Cardiac fibroblast (primary cell): ENCODE results near the gene SEMA4B.
A peak's percentile ranks its signal among the peaks of the same experiment; 100 is the strongest.

Experiments used
- DNase-seq, 2 donors: peaks; one replicate each; pipeline versions ENCODE4 v3.0.0 to v3.0.0-alpha.2; 2010; ENCODE audit warnings: low read depth in 2 of 2
- H3K4me3 ChIP-seq, 2 donors: replicated peaks in 1 of 2; 1 replicate in 1 of 2; 2 replicates in 1 of 2; pipeline ENCODE4 v1.5.1; 2011; ENCODE audit warnings: low read depth in 2 of 2, low read length in 2 of 2, mild to moderate bottlenecking in 2 of 2, moderate library complexity in 1 of 2
- TF ChIP-seq, protein P1 (sequence below): IDR thresholded peaks from one replicate; pipeline ENCODE4 v1.5.1; 2011; ENCODE audit warnings: low read depth, mild to moderate bottlenecking, low read length, inconsistent platforms

Gene SEMA4B

DNA sequence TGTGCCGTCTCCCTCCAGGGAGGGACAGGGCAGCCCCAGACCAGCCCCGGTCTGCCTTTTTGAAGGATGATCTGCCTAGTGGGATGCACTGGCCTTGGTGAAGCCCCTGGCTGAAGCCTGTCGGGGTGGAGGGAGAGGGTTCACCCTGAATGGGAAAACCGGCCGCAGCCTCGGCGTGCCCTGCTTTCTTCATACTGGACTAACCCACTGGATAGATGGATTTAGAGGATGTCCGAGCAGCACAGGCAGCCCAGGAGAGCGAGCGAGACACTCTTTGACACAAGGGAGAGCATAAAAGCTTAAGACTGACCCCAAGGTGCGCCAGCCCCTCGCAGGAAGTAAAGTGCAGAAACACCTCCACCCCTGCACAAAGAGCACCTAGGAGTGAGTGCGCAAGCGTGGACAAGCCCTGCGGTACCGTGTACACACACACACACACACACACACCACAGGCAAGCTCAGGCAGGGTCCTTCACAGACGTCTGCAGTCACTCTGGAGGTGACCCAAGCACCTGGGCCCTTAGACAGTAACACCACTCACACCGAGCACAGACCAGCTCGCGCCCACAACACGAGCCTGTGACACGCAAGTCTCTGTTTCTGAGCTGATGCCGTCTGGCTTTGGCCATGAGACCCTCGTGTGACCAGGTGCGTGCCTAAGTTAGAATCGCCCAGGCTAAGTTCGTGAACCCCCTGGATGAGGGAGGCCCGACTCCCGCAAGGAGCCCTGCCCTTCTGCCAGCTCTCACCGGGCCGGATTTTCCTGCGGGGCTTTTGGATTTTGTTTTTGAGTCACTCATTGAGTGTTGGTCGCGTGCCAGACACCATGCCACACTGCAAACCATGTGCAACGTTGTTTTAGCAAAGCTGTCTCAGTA is 11.3 kb downstream of the SEMA4B start:
- H3K4me3 ChIP-seq, result no peak overlapping the region
- TF ChIP-seq, protein P1, sequence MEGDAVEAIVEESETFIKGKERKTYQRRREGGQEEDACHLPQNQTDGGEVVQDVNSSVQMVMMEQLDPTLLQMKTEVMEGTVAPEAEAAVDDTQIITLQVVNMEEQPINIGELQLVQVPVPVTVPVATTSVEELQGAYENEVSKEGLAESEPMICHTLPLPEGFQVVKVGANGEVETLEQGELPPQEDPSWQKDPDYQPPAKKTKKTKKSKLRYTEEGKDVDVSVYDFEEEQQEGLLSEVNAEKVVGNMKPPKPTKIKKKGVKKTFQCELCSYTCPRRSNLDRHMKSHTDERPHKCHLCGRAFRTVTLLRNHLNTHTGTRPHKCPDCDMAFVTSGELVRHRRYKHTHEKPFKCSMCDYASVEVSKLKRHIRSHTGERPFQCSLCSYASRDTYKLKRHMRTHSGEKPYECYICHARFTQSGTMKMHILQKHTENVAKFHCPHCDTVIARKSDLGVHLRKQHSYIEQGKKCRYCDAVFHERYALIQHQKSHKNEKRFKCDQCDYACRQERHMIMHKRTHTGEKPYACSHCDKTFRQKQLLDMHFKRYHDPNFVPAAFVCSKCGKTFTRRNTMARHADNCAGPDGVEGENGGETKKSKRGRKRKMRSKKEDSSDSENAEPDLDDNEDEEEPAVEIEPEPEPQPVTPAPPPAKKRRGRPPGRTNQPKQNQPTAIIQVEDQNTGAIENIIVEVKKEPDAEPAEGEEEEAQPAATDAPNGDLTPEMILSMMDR, result no peak
- DNase-seq, result no peak

DNA sequence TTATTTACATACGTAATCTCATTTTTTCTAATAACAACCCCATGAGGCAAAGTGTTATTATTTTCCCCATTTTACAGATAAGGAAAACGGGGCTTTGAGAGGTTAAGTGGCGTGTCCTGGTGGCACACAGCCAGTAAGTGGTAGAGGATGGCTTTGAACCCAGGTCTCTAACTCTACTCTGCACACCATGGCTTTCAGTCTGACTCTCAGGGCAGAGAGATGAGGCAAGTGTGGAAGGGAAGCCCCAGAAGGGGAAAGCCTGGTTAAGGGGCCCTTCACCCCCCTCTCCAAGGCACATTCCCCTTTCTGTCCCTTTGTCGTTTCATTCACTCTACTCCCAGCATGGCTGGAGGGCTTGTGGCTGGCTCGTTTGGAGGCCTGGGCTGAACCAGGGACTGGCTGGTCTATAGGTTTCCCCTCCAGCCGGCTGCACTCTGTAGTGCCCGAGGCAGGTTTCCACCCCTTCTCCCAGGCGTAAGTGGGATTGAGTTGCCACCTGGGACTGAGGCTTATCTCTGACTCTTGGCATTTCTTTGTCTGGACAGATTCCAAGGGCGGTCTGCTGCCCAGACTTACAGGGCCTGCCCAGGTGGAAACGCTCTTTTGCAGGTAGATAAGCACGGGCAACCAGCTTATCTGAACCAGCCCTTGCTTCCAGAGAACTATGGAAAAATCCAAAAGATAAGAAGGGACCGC is 12.1 kb downstream of the SEMA4B start:
- H3K4me3 ChIP-seq, result no peak overlapping the region
- TF ChIP-seq, protein P1, result no peak

DNA sequence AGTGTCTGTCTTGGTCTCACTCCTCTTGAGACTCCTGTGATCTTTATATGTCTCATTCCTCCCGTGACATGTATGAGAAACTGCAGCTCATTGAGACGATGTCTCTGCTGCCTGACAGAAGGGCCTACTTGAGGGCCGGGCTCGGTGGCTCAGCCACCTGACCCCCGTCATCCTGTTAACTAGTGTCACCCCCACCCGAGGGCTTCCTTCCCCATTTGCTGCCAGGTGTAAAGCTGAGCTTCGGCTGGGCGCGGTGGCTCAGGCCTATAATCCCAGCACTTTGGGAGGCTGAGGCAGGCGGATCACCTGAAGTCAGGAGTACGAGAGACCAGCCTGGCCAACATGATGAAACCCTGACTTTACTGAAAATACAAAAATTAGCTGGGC is 12.7 kb downstream of the SEMA4B start:
- DNase-seq, result no peak
- TF ChIP-seq, protein P1, result no peak

More for the DNA sequence above, 12.1 kb downstream of the SEMA4B start:
- no peak for DNase-seq

DNA sequence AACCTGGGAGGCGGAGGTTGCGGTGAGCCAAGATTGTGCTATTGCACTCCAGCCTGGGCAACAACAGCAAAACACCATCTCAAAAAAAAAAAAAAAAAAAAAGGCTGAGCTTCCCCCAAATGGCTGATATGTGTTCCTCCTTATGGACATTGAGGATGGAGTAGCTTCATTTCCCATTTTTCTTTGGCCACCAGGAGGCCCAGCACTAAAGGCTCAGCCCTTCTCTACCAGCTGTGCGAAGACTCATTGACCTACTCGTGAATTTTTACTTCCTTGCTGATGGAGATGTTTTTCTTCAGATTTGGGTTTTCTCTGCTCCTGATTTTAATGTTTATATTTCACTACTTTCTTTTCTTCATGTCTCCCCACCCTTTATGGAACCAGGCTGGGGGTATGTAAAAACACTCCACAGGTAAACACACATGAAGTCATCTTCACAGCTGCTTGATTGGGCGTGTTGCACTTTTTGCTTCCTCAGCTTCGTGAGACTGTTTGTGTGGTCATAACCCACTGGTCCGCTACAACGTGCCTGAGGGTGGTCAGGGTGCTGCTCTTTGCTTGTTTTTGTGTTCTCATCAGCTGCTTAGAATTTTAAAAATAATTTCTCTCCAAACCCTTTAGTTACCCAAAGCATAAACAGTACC is 13.5 kb downstream of the SEMA4B start:
- TF ChIP-seq, protein P1, result peak; percentile 44
- peak; percentile 19 to 25 for DNase-seq

More for the DNA sequence above, 12.7 kb downstream of the SEMA4B start:
- no peak overlapping the region for H3K4me3 ChIP-seq

DNA sequence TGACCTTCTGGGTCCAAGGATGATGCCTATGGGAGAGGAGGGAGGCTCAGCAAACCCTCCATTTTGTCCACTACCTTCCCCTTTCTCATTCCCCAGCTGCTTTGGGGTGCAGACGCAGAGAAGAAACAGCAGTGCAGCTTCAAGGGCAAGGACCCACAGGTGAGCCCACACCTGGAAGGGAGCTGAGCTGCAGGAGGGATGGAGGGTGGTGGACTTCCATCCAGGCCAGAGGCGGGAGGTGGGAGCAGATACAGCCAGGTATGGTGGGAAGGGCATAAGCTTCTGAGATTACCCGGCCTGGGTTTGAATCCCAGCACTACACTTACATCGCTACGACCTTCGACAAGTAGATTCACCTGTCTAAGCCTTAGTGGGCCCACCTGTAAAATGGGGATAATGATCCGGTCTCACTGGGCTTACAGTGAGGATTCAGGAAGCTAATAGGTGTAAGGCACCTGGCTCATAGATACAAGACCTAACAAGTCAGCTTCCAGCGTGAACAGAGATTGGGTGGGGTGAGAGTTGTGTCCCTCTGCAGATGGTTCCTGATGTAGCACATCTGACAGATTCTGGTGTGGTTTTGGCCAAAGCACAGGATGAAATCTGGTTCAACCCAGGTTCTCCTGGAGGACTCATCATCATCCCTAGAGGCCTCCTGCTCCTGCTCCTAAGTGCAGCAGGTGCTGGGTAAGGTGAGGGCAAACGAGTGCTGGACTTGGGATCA is 16.7 kb downstream of the SEMA4B start:
- no peak overlapping the region for H3K4me3 ChIP-seq
- TF ChIP-seq, protein P1, result no peak
- no peak for DNase-seq

More for the DNA sequence above, 13.5 kb downstream of the SEMA4B start:
- H3K4me3 ChIP-seq, result no peak overlapping the region
